Posterior cingulate gyrus (tissue), 11 donors: ENCODE results near the gene LUZP2.

Experiments used
- DNase-seq, 10 donors: peaks; one replicate each; pipeline versions ENCODE4 v3.0.0 to v3.0.0-alpha.2; 2020 to 2021; ENCODE audit warnings: mixed read lengths in 3 of 10
- intact Hi-C: fragments of 100-400 bp; cut with DNase I; formaldehyde crosslinking; loops from one replicate; pipeline ENCODE4 v1.15.1; 2023

LUZP2 gene

GRCh38 chr11:24559315-24559714 lies 62.5 kb downstream of the LUZP2 start:
- intact Hi-C loops = no loop called here
- DNase-seq = no peak

GRCh38 chr11:24560324-24560723 lies 63.5 kb downstream of the LUZP2 start:
- no peak for DNase-seq
- intact Hi-C loops = no loop called here

- DNase-seq = no peak
These were observed 70.5 kb downstream of the LUZP2 start for GRCh38 chr11:24567380-24567779.

GRCh38 chr11:24572376-24572775 lies 75.5 kb downstream of the LUZP2 start:
- no peak for DNase-seq
- intact Hi-C loops = no loop called here

More at GRCh38 chr11:24567380-24567779, 70.5 kb downstream of the LUZP2 start:
- intact Hi-C loops = no loop called here

- intact Hi-C loops = no loop called here
- DNase-seq = no peak
These were observed 77.6 kb downstream of the LUZP2 start for GRCh38 chr11:24574461-24574860.

GRCh38 chr11:24575392-24575791 lies 78.5 kb downstream of the LUZP2 start:
- no peak for DNase-seq
- intact Hi-C loops = no loop called here

- DNase-seq = no peak
- intact Hi-C loops = no loop called here
These were observed 88.3 kb downstream of the LUZP2 start for GRCh38 chr11:24585192-24585591.

- intact Hi-C loops = no loop called here
- no peak for DNase-seq
These were observed 90.8 kb downstream of the LUZP2 start for GRCh38 chr11:24587635-24588034.

- intact Hi-C loops = no loop called here
- no peak for DNase-seq
These were observed 91.2 kb downstream of the LUZP2 start for GRCh38 chr11:24588081-24588480.

- intact Hi-C loops = no loop called here
These were observed 92.2 kb downstream of the LUZP2 start for GRCh38 chr11:24589064-24589463.

GRCh38 chr11:24591283-24591682 lies 94.4 kb downstream of the LUZP2 start:
- intact Hi-C loops = no loop called here

More at GRCh38 chr11:24589064-24589463, 92.2 kb downstream of the LUZP2 start:
- no peak for DNase-seq

GRCh38 chr11:24592360-24592759 lies 95.5 kb downstream of the LUZP2 start:
- no peak for DNase-seq
- intact Hi-C loops = no loop called here

More at GRCh38 chr11:24591283-24591682, 94.4 kb downstream of the LUZP2 start:
- DNase-seq = no peak

GRCh38 chr11:24593332-24593731 lies 96.5 kb downstream of the LUZP2 start:
- intact Hi-C loops = no loop called here
- DNase-seq = no peak

- intact Hi-C loops = no loop called here
- DNase-seq = no peak
These were observed 97.5 kb downstream of the LUZP2 start for GRCh38 chr11:24594401-24594800.

- intact Hi-C loops = no loop called here
- no peak for DNase-seq
These were observed 101.8 kb downstream of the LUZP2 start for GRCh38 chr11:24598641-24599040.

GRCh38 chr11:24609192-24610119 lies 112.6 kb downstream of the LUZP2 start:
- intact Hi-C loops = no loop called here
- DNase-seq = no peak

- DNase-seq = no peak
- intact Hi-C loops = no loop called here
These were observed 118.8 kb downstream of the LUZP2 start for GRCh38 chr11:24615451-24616160.

- intact Hi-C loops = no loop called here
- DNase-seq = no peak
These were observed 121.0 kb downstream of the LUZP2 start for GRCh38 chr11:24617856-24618255.

- intact Hi-C loops = no loop called here
- DNase-seq = no peak
These were observed 123.0 kb downstream of the LUZP2 start for GRCh38 chr11:24619900-24620299.

GRCh38 chr11:24622262-24622661 lies 125.4 kb downstream of the LUZP2 start:
- intact Hi-C loops = no loop called here
- DNase-seq = no peak

- intact Hi-C loops = no loop called here
- DNase-seq = no peak
These were observed 126.3 kb downstream of the LUZP2 start for GRCh38 chr11:24623121-24623520.

GRCh38 chr11:24624432-24624831 lies 127.6 kb downstream of the LUZP2 start:
- no peak for DNase-seq
- intact Hi-C loops = no loop called here
